ENCODE results near the gene SHTN1.

DNA sequence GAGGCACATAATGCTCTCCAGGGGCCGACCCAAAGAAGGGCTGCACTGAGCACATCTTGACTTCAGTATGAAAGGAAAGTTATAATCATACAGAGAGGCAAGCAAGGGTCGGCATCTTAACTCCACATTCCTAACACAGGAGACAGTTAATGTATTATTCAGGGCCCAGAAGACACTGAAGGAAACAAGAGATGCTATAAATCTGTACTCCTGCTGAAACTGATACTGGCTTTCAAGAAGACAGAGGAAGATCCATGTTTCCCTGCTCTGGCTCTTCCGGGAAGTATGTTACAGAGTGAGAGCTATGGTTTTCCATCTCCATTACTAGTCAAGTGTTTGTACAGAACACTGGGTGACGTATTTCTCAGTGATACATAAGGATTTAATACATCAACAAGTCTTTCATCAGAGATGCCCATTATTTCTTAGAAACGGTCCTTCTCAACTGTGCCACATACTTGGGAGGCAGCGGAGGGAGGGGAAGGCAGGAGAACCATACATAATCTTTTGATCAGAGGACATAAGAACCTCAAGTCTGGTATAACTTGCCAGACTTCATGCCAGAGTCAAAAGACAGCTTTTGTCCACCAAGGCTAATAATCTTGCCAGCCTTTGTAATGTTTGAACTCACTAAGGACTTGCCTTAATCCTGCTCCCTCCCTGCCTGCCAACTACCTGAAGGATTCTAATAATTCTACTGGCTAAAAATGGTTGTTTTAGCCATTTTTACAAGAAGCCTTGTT, 97.6 kb downstream of the SHTN1 start:
- TF ChIP-seq, protein P1, sequence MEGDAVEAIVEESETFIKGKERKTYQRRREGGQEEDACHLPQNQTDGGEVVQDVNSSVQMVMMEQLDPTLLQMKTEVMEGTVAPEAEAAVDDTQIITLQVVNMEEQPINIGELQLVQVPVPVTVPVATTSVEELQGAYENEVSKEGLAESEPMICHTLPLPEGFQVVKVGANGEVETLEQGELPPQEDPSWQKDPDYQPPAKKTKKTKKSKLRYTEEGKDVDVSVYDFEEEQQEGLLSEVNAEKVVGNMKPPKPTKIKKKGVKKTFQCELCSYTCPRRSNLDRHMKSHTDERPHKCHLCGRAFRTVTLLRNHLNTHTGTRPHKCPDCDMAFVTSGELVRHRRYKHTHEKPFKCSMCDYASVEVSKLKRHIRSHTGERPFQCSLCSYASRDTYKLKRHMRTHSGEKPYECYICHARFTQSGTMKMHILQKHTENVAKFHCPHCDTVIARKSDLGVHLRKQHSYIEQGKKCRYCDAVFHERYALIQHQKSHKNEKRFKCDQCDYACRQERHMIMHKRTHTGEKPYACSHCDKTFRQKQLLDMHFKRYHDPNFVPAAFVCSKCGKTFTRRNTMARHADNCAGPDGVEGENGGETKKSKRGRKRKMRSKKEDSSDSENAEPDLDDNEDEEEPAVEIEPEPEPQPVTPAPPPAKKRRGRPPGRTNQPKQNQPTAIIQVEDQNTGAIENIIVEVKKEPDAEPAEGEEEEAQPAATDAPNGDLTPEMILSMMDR (conservative IDR thresholded peaks at IDR 0.05; ENCODE audit: low read depth, low read length), result no peak
- TF ChIP-seq NFE2L2 (IDR thresholded peaks at IDR 0.05; ENCODE audit: low read depth, low read length), result no peak
- TF ChIP-seq, protein P2, sequence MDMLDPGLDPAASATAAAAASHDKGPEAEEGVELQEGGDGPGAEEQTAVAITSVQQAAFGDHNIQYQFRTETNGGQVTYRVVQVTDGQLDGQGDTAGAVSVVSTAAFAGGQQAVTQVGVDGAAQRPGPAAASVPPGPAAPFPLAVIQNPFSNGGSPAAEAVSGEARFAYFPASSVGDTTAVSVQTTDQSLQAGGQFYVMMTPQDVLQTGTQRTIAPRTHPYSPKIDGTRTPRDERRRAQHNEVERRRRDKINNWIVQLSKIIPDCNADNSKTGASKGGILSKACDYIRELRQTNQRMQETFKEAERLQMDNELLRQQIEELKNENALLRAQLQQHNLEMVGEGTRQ (IDR thresholded peaks at IDR 0.05; ENCODE audit: low read depth, low read length), result no peak
- TF ChIP-seq CEBPB (IDR thresholded peaks at IDR 0.05; ENCODE audit: low read depth, low read length), result no peak
- TF ChIP-seq POLR2A (IDR thresholded peaks at IDR 0.05; ENCODE audit: low read depth, low read length), result no peak
- TF ChIP-seq RFX5 (IDR thresholded peaks at IDR 0.05; ENCODE audit: low read depth, low read length), result no peak
- TF ChIP-seq SMC3 (IDR thresholded peaks at IDR 0.05; ENCODE audit: low read depth, low read length), result no peak
- no peak for TF ChIP-seq MAFK (IDR thresholded peaks at IDR 0.05; ENCODE audit: low read depth, low read length)
- TF ChIP-seq RCOR1 (IDR thresholded peaks at IDR 0.05; ENCODE audit: insufficient replicate concordance, low read length), result no peak
